Brain pericyte (primary cell): Measurements from ENCODE around the gene MPND.

Source experiments
- DNase-seq: peaks from one replicate; pipeline ENCODE4 v3.0.0-alpha.2; 2012; ENCODE audit warnings: low read depth, low spot score

Gene MPND

DNA sequence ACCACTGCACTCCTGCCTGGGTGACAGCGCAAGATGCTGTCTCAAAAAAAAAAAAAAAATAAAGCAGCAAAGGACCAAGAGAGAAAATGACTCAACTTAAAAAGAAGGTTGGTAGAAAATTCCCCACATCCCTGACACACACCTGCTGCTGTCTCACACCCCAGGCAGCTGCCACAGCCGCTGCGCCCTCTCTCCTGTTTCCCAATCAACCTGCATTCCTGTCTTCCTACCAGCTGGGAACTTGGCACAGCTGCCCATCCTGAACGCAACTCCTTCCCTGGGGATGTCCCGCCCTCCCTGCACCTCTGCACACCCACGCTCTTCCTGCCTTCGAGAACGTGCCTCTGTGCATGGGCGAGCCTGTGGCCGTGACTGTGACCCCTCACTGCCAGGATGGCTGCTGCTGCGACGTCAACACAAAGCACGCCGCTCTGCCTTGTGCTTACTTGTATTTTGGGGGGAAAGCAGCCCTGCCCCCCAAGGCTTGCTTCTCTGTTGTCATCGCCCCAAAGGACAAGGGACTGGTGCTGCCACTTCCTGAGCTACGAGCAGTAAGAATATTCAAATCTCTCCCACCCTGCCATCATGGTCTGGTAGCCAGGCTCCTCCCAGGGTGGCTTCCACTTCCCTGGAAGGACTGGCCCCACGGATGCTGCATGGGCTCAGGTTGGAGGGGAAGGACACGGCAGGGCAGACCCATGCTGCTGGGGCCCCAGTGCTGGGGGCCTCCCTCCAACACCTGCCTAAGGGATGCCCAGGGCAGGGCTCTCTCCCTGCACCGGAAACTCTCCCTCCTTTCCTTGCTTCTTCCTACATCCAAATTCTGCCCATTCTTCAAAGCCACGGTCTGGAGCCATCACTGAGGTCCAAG lies 36.3 kb downstream of the MPND start:
- DNase-seq, result no peak

DNA sequence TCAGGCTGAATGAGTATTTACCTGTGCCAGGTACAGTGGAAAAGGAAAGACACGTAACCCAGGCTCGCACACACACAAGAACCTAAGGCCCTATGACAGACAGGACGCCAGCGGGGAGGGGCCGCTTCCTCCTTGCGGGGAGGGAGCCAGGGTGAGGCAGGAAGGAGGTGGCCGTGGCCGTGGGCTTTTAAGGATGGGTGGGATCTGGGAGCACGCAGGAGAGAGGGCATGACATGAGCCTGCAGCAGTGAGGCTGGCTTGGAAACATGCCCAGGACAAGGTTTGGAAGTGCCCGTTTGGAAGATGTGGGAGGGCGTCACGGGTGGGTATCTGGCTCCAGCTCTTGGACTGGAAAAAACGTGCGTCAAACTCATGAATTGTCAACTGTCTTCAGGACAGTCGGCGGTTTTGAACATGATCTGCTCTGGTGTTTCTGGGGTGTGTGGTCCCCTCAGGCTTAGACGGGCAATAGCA lies 36.9 kb downstream of the MPND start:
- no peak for DNase-seq

DNA sequence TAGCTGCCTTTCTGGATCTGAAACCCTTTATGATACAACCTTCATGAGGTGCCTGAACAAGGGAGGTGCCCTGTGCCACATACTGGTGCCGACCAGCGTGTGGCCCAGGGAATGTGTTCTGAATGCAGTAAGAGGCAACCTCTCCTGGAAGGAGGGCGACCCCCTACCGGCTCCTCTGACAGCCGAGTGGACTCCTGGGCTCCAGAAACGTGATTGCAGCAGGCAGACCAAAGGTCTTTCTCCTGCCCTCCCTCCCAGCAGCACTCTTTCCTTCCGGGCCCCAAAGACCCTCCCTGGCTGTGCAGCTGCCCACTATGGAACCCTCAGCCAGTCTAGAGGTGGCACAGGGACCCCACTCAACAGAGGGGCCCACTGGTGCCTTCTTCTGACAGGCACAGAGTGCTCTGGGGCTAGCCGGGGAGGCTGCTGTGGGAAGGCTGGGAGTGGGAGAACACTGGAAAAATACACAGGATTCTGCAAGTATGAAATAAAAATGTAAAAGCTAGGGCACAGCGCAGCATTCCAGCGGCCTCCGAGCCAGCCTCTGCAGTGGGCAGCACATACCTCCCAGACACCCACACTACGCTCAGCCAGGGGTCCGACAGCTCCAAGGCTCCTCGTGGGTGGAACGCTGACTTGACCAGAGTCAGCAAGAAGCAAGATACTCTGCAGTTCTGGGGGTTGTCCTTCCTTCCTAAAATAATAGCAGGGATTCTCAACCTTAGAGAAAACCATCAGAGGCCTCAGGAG lies 42.1 kb downstream of the MPND start:
- DNase-seq, result no peak

DNA sequence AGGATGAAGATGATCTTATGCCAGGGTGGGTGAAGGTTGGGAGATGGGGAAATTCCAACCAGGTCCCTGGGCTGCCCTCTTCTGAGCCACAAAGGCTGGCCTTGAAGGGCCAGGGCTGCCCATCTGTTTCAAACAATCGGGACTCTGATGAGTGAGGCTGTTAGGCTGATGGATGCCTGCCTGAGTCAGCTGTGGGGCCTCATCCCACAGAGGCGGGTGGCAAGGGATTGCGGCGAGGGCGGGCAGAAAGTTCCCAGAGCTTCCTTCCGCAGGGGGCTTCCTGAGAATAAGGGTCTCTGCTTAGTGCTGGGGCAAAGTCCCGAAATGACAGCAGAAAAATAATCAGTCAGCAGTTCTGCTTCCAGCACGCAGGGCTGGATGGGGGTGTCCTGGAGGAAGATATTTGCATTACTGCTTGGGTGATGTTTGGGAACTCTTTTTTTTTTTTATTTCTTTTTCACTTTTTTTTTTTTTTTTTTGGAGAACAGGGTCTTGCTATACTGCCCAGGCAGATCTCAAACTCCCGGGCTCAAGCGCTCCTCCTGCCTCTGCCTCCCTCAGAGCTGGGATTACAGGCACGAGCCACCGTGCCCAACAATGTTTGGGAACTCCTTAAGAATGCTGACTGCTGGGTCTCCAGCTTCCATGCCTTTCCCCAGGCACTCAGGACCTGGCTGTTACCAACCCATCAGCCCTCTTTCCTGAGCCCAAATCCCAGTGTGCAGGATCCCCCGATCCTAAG lies 42.9 kb downstream of the MPND start:
- DNase-seq, result no peak

DNA sequence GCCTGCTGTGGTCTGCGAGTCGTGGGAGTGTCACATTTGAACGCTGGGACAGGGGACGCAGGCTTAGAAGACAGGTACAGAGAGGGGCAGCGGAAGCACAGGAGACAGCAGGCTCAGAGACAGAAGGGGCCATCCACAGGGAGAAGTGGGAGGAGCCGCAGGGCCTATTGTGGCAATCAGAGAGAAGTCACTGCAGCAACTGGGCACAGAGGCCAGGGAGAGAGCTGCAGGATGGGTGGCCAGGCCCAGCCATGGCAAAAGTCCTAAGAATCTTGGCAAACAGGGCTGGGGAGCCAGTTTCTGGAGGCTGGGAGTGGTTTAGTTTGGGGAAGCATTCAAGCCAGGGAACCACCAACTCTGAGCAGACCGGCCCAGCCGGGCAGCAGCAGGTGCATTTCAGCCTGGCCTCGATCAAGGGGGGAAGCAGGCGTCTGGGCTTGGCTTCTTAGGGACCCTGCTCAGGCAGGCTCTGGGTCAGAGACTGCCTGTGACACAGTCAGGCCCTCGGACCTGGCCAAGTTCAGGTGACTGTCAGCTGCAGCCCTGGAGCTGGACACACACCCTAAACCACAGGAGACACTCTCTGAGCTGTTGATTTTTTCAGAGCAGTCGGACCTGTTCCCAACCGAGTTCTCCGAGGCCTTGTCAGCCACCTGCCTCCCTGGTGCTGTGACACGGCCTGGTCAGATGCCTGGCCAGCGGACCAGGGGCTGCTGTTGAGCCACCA lies 45.1 kb downstream of the MPND start:
- DNase-seq, result no peak

DNA sequence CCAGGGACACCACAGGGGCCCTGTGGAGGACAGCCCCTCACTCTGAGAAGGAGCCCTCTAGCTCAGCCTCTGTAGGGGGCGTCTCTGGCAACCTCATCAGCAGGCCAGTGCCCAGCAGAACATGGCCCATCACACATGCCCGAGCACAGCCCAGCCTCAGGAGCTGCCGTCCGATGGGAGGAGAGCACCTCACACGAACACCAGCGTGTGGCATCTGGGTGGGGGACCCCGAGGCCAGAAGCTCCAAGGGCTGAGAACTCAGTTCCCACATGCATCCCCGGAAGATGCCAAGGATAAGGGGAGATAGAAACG lies 45.7 kb downstream of the MPND start:
- no peak for DNase-seq

DNA sequence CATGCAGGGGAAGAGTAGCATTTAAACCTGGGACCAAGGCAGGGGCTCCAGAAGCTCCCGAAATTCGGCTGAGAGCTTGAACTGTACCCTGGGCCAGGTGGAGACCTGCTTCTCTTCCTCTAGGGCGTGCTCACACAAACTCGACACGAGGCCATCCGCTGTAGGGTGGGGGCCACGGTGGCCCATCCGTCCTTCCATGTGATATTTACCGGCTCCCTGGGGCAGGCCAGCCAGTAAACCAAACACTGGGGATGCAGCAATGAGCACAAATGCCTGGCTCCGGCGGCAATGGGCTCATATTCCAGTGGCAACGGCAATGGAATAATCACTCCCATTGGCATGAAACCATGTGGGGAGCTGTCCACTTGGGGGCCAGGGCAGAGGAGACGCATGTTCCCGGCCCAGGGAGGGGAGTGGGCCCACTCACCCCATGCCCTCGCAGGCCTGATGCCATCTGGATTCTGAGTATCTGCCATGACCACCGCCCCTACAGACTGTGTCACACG lies 46.2 kb downstream of the MPND start:
- DNase-seq, result no peak

DNA sequence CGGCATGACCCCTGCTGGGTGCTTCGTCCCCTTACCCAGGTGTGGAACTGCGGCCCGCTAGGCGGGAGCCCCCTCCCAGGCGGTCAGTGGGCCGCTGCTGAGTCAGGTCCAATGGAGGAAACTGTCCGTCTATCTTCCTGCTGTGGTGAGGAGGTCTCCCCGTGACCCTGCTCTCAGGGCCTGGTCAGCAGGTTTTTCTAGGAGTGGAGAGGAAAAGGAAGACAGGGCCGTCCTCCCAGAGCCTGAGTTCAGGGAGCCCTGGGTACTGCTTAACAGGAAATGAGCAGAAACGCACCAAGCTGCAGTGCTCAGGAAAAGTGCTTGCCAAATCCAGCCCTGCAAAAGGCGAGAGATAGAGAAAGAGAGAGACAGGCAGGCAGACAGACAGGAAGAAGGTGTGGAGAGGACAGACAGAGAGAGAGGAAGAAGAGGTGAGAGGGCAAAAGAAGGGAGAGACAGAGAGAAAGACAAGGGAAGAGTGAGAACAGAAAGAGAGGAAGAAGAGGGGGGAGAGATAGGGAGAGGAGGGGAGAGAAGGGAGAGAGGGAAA lies 46.7 kb downstream of the MPND start:
- no peak for DNase-seq

DNA sequence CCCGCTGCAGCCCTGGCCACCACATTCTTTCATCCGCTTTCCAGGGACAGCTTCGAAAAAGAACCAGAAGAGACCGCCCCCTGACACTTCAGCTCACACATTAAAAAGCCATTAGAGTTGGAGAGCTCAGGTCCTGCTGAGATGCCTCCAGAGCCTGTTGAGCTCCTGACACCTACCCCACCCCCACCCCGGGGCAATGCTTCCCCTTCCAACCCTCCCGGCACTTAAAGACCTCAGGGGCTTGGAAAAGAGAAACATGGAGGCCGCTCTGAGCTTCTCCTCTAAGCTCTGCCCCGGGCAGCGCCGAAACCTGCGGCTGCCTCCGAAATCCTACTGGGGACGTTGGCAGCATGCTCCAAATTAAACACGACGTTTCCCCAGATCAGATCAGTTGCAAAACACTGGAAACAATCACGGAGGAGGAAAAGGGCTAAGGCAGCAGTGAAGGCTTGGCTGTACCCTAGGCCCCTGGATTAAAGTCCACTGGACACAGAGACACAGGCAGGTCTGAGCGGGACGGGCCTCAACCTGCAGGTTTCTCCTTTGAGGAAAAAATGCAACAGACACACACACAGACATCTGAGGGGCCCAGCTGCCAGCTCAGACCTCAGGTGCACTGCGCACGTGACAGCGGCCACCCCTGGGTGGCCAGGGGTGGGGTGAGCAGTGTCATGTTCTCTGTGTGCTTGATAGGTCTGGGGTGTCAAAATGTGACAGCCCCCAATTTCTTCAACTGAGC lies 47.4 kb downstream of the MPND start:
- no peak for DNase-seq

DNA sequence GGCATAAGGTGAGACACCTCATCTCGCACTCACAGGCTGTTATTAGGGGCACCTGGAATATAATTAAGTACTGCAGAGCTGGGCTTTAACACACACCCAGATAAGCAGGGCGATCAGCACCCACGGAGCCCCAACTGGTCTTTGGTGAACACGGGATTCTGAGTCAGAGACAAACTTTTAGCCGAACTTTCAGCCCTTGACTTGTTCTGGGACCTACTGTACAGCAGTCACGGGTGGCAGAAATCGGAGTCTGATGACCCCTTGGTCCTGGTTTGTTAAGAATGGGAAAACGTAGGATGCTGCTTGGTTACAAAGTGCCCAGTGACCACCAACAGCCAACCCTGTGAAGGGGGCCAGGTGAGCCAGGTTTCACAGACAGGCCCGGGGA lies 47.9 kb downstream of the MPND start:
- DNase-seq, result no peak

DNA sequence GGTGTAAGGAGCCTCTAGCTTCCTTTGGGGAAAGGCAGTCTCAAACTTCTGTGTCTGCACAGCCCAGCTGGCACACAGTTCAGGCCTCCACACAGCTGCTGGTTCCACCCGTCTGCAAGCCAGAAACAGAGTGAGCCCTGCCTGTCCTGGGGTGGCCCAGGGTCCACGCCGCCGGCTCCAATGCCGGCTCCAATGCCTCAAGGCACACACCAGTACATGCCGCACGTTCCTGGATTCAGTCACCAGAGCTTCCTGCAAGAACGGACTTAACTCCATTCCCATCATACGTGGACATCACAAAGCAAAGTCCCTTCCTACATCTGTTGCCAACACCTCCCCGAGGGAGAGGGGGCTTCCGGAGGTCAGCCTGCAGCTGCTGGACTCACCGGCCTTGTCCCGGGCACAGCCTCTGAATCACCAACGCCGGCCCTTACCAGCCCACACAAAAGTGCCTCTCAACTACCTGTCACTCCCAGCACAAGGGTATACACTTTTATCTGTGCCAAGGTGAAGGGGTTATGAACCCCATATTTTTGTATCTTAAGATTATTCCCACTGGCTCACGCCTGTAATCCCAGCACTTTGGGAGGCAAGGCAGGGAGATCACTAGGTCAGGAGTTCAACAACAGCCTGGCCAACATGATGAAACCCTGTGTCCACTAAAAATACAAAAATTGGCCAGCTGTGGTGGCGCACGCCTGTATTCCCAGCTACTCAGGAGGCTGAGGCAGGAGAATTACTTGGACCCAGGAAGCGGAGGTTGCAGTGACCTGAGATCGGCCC lies 48.5 kb downstream of the MPND start:
- no peak for DNase-seq

DNA sequence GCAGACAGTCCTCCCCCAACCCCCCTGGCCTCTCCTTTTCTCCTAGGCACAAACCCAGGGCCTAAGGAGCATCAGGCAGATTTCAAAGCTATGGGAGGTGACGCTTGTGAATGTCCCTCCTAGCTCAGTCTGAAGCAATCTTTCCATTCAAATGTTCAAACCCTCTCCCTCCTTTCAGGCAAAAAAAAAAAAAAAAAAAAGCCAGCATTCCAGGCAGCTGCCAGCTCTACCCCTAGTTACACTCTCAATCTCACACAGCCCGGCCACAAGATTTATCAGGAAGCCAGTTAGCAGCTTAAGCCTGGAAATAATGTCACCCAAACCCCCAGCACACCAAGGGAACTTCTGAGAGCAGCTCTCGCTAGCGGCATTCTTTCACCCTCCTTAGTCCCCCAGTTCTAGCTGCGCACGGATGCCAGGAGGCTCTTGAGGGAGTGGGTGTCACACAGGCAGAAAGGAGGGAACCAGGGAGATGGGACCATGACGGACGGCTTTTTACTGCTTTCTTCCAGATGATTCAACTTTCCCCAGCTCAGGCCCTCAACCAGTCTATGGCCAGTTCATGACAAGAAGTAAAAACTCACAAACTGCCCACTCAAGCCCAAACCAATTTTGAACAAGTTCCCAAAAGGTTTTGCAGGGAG lies 50.7 kb downstream of the MPND start:
- no peak for DNase-seq

DNA sequence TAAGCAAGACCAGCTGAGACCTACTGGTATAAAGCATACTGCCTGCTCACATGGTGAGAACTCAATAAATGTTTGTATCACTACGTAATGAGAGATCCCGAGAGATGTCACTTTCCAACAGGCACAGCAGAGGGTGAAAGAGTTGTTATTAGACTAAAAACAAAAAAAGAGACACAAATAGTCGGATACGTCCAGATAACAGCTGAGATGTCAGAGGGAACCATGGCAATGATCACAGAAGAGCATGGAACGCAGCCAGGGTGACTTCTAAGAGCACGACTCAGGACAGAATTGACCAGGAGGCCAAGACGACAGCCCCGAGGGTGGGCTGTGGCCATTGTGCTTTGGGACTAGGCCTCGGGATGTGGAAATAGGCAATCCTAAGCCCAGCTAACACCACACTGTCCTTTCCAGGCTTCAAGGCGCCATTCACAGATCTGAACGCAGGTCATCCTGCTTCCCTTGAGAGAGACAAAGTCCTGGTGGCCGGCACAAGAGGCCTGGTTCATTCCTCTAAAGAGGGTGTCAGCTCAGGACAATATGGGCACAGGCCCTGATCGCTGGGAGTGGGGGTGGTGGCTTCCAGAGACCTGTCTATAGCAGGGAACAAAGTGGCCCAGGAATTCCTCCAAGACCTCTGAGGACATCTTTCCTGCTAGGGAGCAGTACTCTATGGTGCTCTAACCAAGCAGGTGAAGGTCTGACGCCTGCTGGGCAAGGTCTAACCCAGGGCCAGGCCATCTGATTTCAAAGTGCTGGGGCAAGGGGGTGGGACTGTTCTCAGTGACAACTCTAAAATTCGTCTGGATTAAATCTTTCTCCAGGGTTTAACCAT lies 53.8 kb downstream of the MPND start:
- DNase-seq, result no peak

DNA sequence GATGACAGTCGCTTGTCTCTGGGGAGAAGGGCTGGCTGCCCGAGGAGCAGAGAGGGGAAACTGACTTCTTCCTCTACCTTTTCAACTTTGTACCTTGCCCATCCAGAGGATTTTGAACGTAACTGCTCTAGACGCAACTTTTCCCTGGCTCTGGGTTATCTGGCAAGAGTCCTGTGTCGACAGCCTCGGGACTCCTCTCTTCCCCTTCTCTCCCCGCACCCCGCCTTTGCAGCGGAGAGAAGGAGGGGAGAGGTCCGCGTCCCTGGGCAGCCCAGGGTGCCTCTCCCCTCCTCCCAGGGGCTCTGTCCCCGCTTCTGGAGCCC lies 56.4 kb downstream of the MPND start:
- no peak for DNase-seq

DNA sequence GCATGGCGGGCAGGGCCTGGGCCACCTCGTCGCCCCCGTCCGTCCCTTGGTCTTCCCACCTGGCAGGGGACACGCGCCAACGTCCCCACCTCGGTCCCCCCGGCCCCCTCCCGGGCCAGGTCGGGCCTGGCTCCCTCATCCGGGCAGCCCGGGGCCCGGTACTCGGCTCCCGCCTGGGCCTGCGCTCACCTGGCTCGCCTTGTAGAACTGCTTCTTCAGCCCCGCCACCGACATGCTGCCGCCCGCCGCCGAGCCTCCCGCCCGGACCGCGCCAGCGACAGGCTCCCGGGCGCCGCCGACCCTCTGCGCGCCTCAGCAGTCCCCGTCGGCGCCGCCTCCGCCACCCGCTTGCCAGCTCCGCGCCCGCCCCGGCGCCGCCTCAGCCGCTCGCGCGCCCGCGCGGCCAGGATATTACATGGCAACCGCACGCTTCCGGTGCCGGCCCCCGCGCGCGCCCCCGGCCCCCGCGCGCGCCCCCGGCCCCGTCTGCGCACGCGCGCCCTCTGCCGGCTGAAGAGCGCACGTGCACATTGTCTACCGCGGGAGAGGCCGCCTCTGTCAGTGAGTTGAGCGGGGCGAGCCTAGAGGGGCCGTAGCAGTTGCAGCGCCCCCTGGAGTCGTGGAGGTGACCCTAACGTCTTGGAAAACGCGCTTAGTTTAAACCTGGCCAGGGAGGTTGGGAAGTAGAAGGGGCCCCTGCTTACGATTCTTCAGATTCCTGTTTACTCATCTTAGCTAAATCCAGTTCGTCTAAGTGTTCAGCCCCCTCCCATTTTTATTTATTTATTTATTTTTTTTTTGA lies 57.0 kb downstream of the MPND start, which contains the start of gene SH3GL1:
Gene SH3GL1 (minus strand): TSS at position 413 of the 802 bp plus-strand sequence. CDS start 179 bp downstream, at position 234.
- DNase-seq, result peak; percentile 67

DNA sequence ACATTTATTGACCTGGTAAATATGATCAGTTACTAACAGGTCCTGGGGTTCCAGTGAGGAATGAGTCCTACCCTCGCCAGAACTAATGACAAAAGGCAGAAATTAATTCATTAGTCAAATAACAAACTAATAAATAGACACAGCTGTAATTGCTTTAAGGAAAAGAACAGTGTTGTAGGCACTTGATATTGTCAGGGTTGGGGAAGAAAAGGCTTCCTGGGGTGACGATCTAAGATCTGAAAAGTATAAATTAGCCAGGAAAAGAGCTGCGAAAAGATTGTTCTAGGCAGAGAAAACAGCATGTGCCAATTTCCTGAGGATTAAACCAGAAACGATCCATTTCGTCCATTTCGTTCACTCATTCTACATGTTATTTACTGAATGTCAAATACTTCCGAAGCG lies 58.4 kb downstream of the MPND start:
- no peak for DNase-seq

DNA sequence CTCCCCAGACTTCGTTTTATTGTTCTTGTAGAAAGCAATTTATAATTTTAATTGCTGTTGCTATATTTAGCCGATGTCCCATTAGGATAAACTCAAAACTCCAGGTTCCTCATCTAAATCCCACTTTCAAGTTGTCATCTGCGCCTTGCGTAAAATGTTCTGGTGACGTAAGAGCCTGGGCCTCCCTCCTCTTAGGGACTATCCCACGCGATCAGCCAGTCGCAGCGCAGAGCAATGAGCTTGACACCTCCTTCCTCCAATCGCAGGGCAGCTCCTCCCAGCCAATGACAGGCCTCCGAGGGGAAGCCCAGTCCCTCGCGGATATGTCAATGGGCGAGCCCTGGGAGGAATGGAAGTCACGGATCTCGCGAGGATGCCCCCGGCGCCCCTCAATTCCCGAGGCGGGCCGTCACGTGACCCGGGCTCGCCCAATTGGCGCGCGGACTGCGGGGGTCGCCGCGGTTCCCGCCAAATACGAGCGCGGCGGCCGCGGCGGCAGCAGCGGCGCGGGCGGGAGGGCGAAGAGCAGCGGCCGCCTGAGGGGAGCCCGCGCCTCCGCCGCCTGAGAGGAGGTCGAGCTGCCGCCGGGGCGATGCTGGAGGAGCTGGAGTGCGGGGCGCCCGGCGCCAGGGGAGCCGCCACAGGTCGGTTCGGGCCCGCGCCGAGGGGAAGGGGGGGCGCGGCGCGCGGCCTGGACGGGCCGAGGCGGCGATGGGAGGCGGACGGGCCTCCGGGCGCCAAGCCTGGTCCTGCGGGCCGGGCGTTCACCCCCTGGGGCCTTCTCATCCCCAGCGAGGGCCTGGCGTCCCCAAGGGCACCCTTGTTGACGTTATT lies 59.0 kb downstream of the MPND start, which contains the start of gene CHAF1A:
Gene CHAF1A (plus strand): TSS at position 470 of the 834 bp plus-strand sequence. CDS start 123 bp downstream, at position 593.
- DNase-seq, result peak; percentile 99
